Right cardiac atrium (tissue), 5 donors: Measurements from ENCODE around the gene CLEC10A. TPM values are rescaled to one million over a fixed set of nuclear protein-coding genes. Genes with fewer than 3 reads are reported as not detected.
A peak's percentile ranks its signal among the peaks of the same experiment; 100 is the strongest.
"Not testable (repeated sequence)": the region's sequence is repeated elsewhere in the genome, so short reads cannot be mapped to it uniquely, and the experiment has no call there.

Source experiments
- ATAC-seq, 2 donors: fragments of 200-7000 bp; cut with Tn5 transposase; one replicate each; pipeline versions ENCODE4 v1.8.0 to v1.9.1; 2020; ENCODE audit warnings: moderate library complexity in 2 of 2, mild to moderate bottlenecking in 1 of 2
- DNase-seq, 3 donors: peaks; one replicate each; pipeline ENCODE4 v3.0.0-alpha.2; 2020
- H3K27ac ChIP-seq: one replicate; pipeline ENCODE4 v1.5.1; 2013; ENCODE audit warnings: mild to moderate bottlenecking, low read length, control low read depth, moderate library complexity
- H3K27me3 ChIP-seq: one replicate; pipeline ENCODE4 v1.6.1; 2013; ENCODE audit not compliant: control insufficient read depth, insufficient read depth
- H3K4me1 ChIP-seq: one replicate; pipeline ENCODE4 v1.6.1; 2013; ENCODE audit warnings: low read length; ENCODE audit not compliant: control insufficient read depth, insufficient read depth
- H3K4me3 ChIP-seq: one replicate; pipeline ENCODE4 v1.5.1; 2013; ENCODE audit warnings: low read length, control low read depth
- H3K9me3 ChIP-seq: one replicate; pipeline ENCODE4 v1.6.1; 2013; ENCODE audit warnings: low read length; ENCODE audit not compliant: control insufficient read depth
- WGBS: extraction: QIAGEN DNeasy Blood & Tissue Kit; methylation state at CpG from one replicate; pipeline ENCODE4 v1.1.7; 2013; 5-methylcytosine and 5-hydroxymethylcytosine counted together
- intact Hi-C, 4 donors: fragments of 100-400 bp; cut with DNase I; formaldehyde crosslinking; loops; one replicate each; pipeline versions ENCODE4 v1.11.0 to v1.14.0; 2022 to 2023
- long read RNA-seq, 4 donors: library from polyadenylated mRNA; unstranded; transcript quantifications; one replicate each; pipeline ENCODE4 v2.0.0, GENCODE V29; 2020 to 2021
- polyA plus RNA-seq: library from polyadenylated mRNA; stranded (reverse); fragments of 200-250 nt; gene quantifications from one replicate; pipeline ENCODE4 v1.2.3, GENCODE V29; 2013
- total RNA-seq, 4 donors: library from RNA; stranded (reverse); fragmentation: NEBNext Ultra II Directional; extraction: Animal tissue kit (Norgen Biotek cat#: 25700); gene quantifications; one replicate each; pipeline ENCODE4 v1.2.1, GENCODE V29; 2021
- donor health status: healthy with polysubstance abuse.
- donor health status: DM: no; HTN: yes; CAD: no.
- donor health status: DM: no; HTN: no; CAD: no.
- donor health status: DM: no; HTN: yes; CAD: no; lungs with severe emphysema.
- donor health status: DM: yes; HTN: yes; CAD: no.

Gene CLEC10A
- total RNA-seq: 1 to 10 TPM; 5.2 to 9.5 (median 7.6) TPM
- polyA plus RNA-seq: 1.6 TPM
- long read RNA-seq, donor 1, partial matches to known transcripts: 0 of 4 reads
- long read RNA-seq, donor 1, other reads (novel, unspliced or antisense): 2 of 4 reads
- long read RNA-seq, donor 2, partial matches to known transcripts: 0 of 2 reads
- long read RNA-seq, donor 2, other reads (novel, unspliced or antisense): 1 of 2 reads
- long read RNA-seq, donor 3, partial matches to known transcripts: 1 of 13 reads
- long read RNA-seq, donor 3, other reads (novel, unspliced or antisense): 2 of 13 reads
- long read RNA-seq, donor 4, partial matches to known transcripts: 0 of 5 reads
- long read RNA-seq, donor 4, other reads (novel, unspliced or antisense): 4 of 5 reads

- ATAC-seq: peak in 1 of 2 donors; percentile 50
- intact Hi-C loops: no loop called here
These were observed at the start of gene CLEC10A for GRCh38 chr17:7079581-7080455. Gene CLEC10A (minus strand): TSS chr17:7080251. CDS start chr17:7078812, 1,439 bp downstream.

GRCh38 chr17:7129311-7129710, 49.3 kb upstream of the CLEC10A start:
- ATAC-seq: no peak
- Histone ChIP-seq H3K27ac (no peak overlapping the region), H3K27me3 (no peaks in the 10 kb centered on the region), H3K4me3 (no peak overlapping the region), H3K9me3 (no peaks in the 10 kb centered on the region), H3K4me1 (no peaks in the 10 kb centered on the region)
- intact Hi-C loops: no loop called here
- 85% methylated on average over 8 of the region's 8 CpGs for WGBS
- no peak for DNase-seq

More at GRCh38 chr17:7079581-7080455, at the start of gene CLEC10A:
- no peak within 1 kb of the TSS for H3K4me3 ChIP-seq
- H3K27me3 ChIP-seq: no peaks in the 10 kb centered on the region
- WGBS: 56% methylated on average over 15 of the region's 15 CpGs
- H3K4me1 ChIP-seq: no peaks in the 10 kb centered on the region
- no peaks in the 10 kb centered on the region for H3K9me3 ChIP-seq
- H3K27ac ChIP-seq: no peak within 1 kb of the TSS
- DNase-seq: peak in 1 of 3 donors; percentile 64

GRCh38 chr17:7128160-7128559, 48.1 kb upstream of the CLEC10A start:
- Histone ChIP-seq H3K27ac (no peak overlapping the region), H3K4me1 (no peaks in the 10 kb centered on the region), H3K9me3 (no peaks in the 10 kb centered on the region), H3K27me3 (no peaks in the 10 kb centered on the region), H3K4me3 (no peak overlapping the region)
- WGBS: 53% methylated on average over 5 of the region's 5 CpGs
- DNase-seq (no peak), ATAC-seq (no peak)
- intact Hi-C loops: no loop called here

GRCh38 chr17:7127501-7127900, 47.5 kb upstream of the CLEC10A start:
- ATAC-seq, H3K9me3 ChIP-seq, DNase-seq, H3K4me3 ChIP-seq, H3K4me1 ChIP-seq, H3K27ac ChIP-seq, intact Hi-C loops, H3K27me3 ChIP-seq: not testable (repeated sequence)
- WGBS: 95% methylated on average over 5 of the region's 5 CpGs

GRCh38 chr17:7126386-7126785, 46.3 kb upstream of the CLEC10A start:
- H3K4me1 ChIP-seq, H3K27ac ChIP-seq, DNase-seq, intact Hi-C loops, H3K27me3 ChIP-seq, H3K4me3 ChIP-seq, ATAC-seq, H3K9me3 ChIP-seq: not testable (repeated sequence)
- WGBS: 79% methylated on average over 12 of the region's 12 CpGs

GRCh38 chr17:7124923-7125322, 44.9 kb upstream of the CLEC10A start:
- WGBS: 87% methylated on average over 5 of the region's 5 CpGs
- DNase-seq (no peak), ATAC-seq (no peak)
- no peak overlapping the region for H3K27ac ChIP-seq
- H3K4me3 ChIP-seq: no peak overlapping the region
- intact Hi-C loops: no loop called here
- H3K9me3 ChIP-seq: no peaks in the 10 kb centered on the region
- H3K4me1 ChIP-seq: no peaks in the 10 kb centered on the region
- H3K27me3 ChIP-seq: no peaks in the 10 kb centered on the region

GRCh38 chr17:7123844-7124243, 43.8 kb upstream of the CLEC10A start:
- Histone ChIP-seq H3K27ac (no peak overlapping the region), H3K4me1 (no peaks in the 10 kb centered on the region), H3K4me3 (no peak overlapping the region), H3K9me3 (no peaks in the 10 kb centered on the region), H3K27me3 (no peaks in the 10 kb centered on the region)
- DNase-seq (no peak), ATAC-seq (no peak)
- intact Hi-C loops: no loop called here
- 73% methylated on average over 4 of the region's 4 CpGs for WGBS

- no peak overlapping the region for H3K4me3 ChIP-seq
- H3K4me1 ChIP-seq: no peaks in the 10 kb centered on the region
- ATAC-seq (no peak), DNase-seq (no peak)
- H3K27me3 ChIP-seq: no peaks in the 10 kb centered on the region
- H3K9me3 ChIP-seq: no peaks in the 10 kb centered on the region
- no peak overlapping the region for H3K27ac ChIP-seq
- intact Hi-C loops: no loop called here
- WGBS: 29% methylated on average over 4 of the region's 4 CpGs
These were observed 42.3 kb upstream of the CLEC10A start for GRCh38 chr17:7122381-7122780.

GRCh38 chr17:7120635-7121034, 40.6 kb upstream of the CLEC10A start:
- H3K4me3 ChIP-seq: not testable (repeated sequence)

GRCh38 chr17:7120123-7120522, 40.1 kb upstream of the CLEC10A start:
- no peak overlapping the region for H3K4me3 ChIP-seq
- no peaks in the 10 kb centered on the region for H3K4me1 ChIP-seq
- intact Hi-C loops: no loop called here
- no peaks in the 10 kb centered on the region for H3K27me3 ChIP-seq
- 49% methylated on average over 2 of the region's 2 CpGs for WGBS
- no peak overlapping the region for H3K27ac ChIP-seq
- DNase-seq (no peak), ATAC-seq (no peak)
- H3K9me3 ChIP-seq: no peaks in the 10 kb centered on the region

More at GRCh38 chr17:7120635-7121034, 40.6 kb upstream of the CLEC10A start:
- DNase-seq: peak in 1 of 3 donors; percentile 66
- H3K27ac ChIP-seq, intact Hi-C loops, H3K4me1 ChIP-seq, H3K9me3 ChIP-seq, H3K27me3 ChIP-seq: not testable (repeated sequence)
- WGBS: 73% methylated on average over 12 of the region's 12 CpGs
- peak; percentile 44 to 61 for ATAC-seq

GRCh38 chr17:7119314-7119713, 39.3 kb upstream of the CLEC10A start:
- no peaks in the 10 kb centered on the region for H3K9me3 ChIP-seq
- H3K4me1 ChIP-seq: no peaks in the 10 kb centered on the region
- H3K27me3 ChIP-seq: no peaks in the 10 kb centered on the region
- no peak overlapping the region for H3K27ac ChIP-seq
- intact Hi-C loops: no loop called here
- ATAC-seq (no peak), DNase-seq (no peak)
- WGBS: 65% methylated on average over 11 of the region's 11 CpGs
- H3K4me3 ChIP-seq: no peak overlapping the region
